GM18861 (cell line): Measurements from ENCODE around the gene ANO3.
A peak's percentile ranks its signal among the peaks of the same experiment; 100 is the strongest.
"Not testable (repeated sequence)": the region's sequence is repeated elsewhere in the genome, so short reads cannot be mapped to it uniquely, and the experiment has no call there.

Experiments
- ATAC-seq: cut with Tn5 transposase; IDR thresholded peaks from one replicate; pipeline ENCODE4 v1.9.1; 2021; ENCODE audit not compliant: unreplicated experiment

ANO3 gene

DNA sequence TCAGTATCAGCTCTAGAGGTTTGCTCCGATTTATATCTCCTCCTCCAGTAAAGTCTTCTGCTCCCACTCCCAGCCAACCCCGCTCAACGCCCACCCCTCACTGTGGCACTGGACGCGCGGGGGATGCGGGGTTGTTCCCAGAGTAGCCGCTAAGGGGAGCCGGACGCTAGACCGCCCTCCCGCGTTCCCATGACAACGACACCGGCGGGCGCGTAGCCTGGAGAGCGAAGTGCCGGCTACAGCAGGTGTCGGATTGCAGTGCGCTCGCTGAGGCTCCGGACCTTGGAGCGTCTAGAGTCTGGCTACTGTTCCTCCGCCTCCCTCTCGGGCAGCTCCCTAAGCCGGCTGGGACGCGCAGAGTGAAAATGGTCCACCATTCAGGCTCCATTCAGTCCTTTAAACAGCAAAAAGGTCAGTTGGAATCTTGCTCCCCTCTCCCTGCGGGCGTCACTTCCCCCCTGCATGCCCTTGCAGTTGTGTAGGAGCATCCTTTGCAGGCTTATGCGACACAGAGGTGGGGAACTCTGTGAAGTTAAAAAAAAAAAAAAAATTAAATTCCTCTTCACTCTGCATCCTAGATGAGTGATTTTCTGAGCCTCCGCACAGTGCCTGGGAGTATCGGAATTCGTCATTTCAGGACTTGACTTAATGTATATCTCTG, at the start of gene ANO3:
Gene ANO3 (plus strand): TSS at position 220 of the 661 bp plus-strand sequence. CDS start 146 bp downstream, at position 366.
- peak; percentile 94 for ATAC-seq

DNA sequence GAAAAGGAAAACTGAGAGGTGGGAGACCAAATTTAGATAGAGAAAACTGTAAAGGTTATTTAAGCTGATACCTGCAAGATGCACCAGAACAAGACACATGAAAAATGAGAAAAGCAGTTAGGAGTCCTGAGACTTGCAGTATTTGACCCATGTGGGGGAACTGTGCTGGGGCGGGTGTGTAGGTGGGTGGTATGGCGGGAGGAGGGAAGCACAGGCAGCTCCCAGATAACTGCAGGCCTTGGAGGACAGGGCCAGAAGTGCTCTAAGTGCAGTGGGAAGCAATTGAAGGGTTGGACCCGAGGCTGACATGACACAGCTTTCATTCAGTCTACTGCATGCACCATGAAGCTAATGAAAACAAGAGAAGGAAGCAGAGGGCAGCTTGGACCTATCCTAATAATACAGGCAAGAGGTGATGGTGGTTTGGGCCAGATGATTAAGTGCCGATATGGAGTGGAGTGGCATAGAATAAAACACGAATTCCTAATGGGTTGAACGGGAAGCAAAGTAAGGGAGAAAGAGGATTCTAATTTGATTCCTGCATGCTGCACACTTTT, 48.0 kb upstream of the ANO3 start:
- no peak for ATAC-seq

- no peak for ATAC-seq
Observed at GRCh38 chr11:26285608-26286007, 46.3 kb upstream of the ANO3 start.

DNA sequence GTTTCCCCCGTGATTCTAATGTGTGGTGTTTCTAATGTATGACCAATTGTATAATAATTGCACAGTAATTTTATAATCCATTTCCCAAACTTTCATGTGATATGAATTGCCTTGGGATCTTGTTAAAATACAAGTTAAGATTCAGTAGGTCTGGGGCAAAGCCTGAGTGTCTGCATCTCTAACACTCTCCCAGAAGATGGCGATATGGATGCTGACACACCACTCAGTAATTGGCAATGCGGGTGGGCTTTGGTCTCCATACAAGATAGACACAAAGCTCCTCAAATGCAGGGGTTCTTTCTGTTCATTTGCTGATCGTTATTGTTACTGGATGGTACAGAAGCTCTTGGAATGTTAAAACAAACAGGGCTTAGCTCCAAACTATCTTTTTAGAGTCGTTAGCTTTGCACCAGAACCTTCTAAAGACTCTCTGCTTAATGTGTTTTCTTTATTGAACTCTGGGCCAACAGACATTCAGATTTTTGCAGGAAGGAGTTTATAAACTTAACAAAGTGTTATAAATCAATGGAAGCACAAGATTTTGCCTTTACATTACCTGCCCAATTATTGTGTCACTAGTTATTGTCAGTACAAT, 45.4 kb upstream of the ANO3 start:
- ATAC-seq: peak; percentile 51

- ATAC-seq: no peak
Observed at GRCh38 chr11:26287067-26287518, 44.8 kb upstream of the ANO3 start.

DNA sequence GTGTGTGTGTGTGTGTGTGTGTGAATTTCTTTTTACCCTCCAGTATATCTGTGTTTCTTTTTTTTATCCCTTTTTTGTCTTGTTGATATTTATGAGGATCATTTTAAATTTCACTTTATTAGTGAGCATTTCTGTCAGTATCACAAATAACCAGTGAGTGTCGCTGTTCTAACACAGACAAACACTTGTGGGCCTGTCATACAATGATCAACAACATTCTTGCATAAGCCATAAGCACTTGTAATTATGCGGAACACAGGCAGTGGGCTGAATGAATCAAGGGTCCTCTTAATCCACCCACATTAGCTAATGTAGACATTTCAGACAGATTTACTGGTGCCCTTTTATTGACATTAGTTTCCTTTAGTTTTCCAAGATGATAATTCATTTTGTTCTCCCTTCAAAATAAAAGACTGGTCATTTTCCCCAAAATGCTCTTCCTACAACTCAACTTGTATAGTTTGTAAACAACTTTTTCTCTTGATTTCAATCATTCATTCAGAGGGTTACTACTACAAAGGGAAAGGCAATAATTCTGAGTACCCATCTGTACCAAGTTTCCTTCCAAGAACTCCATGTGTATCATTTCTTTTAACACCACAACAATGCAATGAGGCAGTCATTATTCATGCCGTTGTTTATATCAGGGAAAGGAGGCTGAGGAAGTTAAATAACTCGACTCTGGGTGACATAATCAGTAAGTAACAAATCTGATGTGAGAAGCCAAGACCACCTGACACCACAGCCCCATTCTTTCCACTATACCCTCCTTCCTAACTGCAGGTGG, 34.5 kb upstream of the ANO3 start:
- ATAC-seq: peak; percentile 97

- ATAC-seq: not testable (repeated sequence)
Observed at GRCh38 chr11:26316372-26316771, 15.6 kb upstream of the ANO3 start.

DNA sequence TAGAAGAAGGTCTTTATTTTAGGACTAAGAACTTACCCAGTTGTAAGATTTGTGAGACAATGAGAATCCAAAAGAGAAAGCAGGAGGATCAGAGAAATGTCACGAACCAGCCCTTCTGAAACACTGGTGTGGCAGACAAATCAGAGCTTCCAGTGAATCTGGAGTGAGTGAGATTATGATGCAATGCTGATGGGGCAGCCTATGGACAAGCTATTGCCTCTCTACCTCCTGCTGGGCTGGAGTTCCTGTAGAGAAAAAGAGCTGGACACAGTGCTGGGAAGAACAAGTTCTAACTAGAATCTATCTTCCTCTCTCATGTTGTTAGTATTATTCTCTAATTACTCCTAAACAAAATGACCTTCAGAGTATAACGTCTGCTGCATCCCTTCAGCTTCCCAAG, 12.0 kb upstream of the ANO3 start:
- no peak for ATAC-seq

- no peak for ATAC-seq
Observed at GRCh38 chr11:26321516-26321915, 10.4 kb upstream of the ANO3 start.

DNA sequence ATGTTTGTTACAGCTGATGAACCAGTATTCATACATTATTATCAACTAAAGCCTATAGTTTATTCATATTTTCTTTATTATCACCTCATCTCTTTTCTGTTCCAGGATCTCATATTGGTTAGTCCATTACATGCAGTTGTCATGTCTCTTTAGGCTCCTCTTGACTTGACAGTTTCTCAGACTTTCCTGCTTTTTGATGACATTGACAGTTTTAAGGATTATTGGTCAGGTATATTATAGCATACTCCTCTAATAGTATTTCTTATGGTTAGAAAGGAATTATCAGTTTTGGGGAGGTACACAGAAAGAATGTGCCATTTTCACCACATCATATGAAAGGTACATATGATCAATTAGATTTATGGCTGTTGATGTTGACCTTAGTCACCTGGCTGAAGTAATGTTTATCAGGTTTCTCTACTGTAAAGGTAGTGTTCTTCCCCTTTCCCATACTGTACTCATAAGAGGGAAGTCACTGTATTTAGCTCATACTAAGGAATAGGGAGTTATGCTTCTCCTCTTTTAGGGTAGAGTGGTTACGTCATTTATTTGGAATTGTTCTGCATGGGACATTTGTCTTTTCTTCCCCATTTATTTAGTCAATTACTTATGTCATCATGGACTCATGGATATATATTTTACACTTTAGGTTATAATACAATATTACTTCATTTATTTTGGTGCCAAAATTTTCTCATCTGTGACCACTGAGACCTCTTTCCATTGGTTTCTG, 9.4 kb upstream of the ANO3 start:
- no peak for ATAC-seq

- ATAC-seq: no peak
Observed at GRCh38 chr11:26323837-26324236, 8.1 kb upstream of the ANO3 start.

GRCh38 chr11:26324270-26324669, 7.7 kb upstream of the ANO3 start:
- no peak for ATAC-seq

- ATAC-seq: no peak
Observed at GRCh38 chr11:26326793-26327400, 5.0 kb upstream of the ANO3 start.

GRCh38 chr11:26329206-26329605, 2.7 kb upstream of the ANO3 start:
- ATAC-seq: no peak

DNA sequence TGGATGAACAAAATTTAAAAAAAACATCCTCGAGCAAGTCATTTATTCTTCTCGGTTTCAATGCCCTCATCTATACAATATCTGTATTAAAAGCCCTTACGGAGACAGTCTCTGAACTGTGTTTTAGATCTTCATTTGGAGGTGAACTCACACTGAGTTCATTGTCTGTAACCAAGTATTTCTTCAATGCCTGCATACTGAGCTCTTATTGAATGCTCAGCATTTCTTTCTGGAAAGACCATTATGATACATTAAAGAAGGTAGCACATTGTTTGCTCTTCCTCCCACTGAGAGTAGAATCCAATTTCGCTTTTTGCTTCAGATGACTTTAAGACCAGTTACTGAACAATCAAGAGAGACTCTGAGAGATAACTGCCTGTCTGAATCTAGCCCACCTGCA, 1.7 kb upstream of the ANO3 start:
- no peak for ATAC-seq

- ATAC-seq: no peak
Observed at GRCh38 chr11:26332572-26332915, 614 bp downstream of the ANO3 start.

- no peak for ATAC-seq
Observed at GRCh38 chr11:26333906-26334305, 2.0 kb downstream of the ANO3 start.

DNA sequence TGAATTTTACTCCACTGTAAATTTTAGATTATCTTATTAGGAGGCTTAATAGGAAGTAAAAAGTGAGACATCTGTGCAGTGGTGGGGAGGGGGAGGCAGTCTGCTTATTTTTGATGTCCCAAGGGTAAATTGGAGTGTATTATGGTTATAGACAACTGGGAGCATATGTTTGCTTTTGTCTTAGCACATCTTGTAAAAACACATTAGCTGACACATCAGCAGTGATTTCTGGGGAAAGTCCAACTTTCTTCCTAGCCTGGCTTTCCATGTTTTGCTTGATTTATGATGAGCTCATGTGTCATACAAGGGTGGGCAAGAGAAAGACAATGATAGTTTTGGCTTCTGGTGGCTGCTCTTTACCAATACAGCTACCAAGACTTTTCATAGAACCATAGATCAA, 4.0 kb downstream of the ANO3 start:
- no peak for ATAC-seq

- ATAC-seq: no peak
Observed at GRCh38 chr11:26344647-26345046, 12.7 kb downstream of the ANO3 start.

- ATAC-seq: no peak
Observed at GRCh38 chr11:26348776-26349175, 16.8 kb downstream of the ANO3 start.

GRCh38 chr11:26350002-26350401, 18.1 kb downstream of the ANO3 start:
- ATAC-seq: no peak
